OCI-LY3 (cell line): ENCODE data around the gene OR5H1.

ENCODE experiments used
- H2AFZ ChIP-seq: fragments of 200-600, 300-600 bp; shearing (Covaris generic); 2 replicates; pipeline ENCODE4 v1.6.0; 2014; ENCODE audit warnings: antibody characterized with exemption, low read depth, low read length
- H3K27ac ChIP-seq: fragments of 200-600, 300-600 bp; sonication (generic); 2 replicates; pipeline ENCODE4 v1.5.1; 2014; ENCODE audit warnings: mild to moderate bottlenecking, low read length, moderate library complexity, mixed read lengths
- H3K27me3 ChIP-seq: fragments of 200-600, 300-600 bp; sonication (generic); 2 replicates; pipeline ENCODE4 v1.6.1; 2014; ENCODE audit warnings: low read depth, low read length, mixed read lengths
- H3K36me3 ChIP-seq: fragments of 200-600, 300-600 bp; sonication (generic); replicated peaks from 2 replicates; pipeline ENCODE3; 2014; ENCODE audit warnings: low read depth, low read length, mixed read lengths
- H3K4me1 ChIP-seq: fragments of 300-600, 200-600 bp; sonication (generic); 2 replicates; pipeline ENCODE4 v1.6.1; 2014; ENCODE audit warnings: low read length, mixed read lengths
- H3K4me2 ChIP-seq: fragments of 200-600, 300-600 bp; sonication (generic); 2 replicates; pipeline ENCODE4 v1.6.1; 2014; ENCODE audit warnings: low read length, mixed read lengths
- H3K4me3 ChIP-seq: fragments of 300-600, 200-600 bp; sonication (generic); 2 replicates; pipeline ENCODE4 v1.5.1; 2014; ENCODE audit warnings: antibody characterized with exemption, mild to moderate bottlenecking, low read length, moderate library complexity
- H3K79me2 ChIP-seq: fragments of 300-600, 200-600 bp; shearing (Covaris generic); 2 replicates; pipeline ENCODE4 v1.6.1; 2014; ENCODE audit warnings: mild to moderate bottlenecking, low read length, mixed read lengths
- H3K9ac ChIP-seq: fragments of 300-600, 200-600 bp; shearing (Covaris generic); 2 replicates; pipeline ENCODE4 v1.6.0; 2014; ENCODE audit warnings: mild to moderate bottlenecking, low read length, moderate library complexity
- H3K9me3 ChIP-seq: fragments of 200-600, 300-600 bp; shearing (Covaris generic); 2 replicates; pipeline ENCODE4 v1.6.1; 2014; ENCODE audit warnings: low read length, mixed read lengths; ENCODE audit not compliant: insufficient read depth
- H4K20me1 ChIP-seq: fragments of 200-600, 300-600 bp; sonication (generic); 2 replicates; pipeline ENCODE4 v1.6.1; 2016; ENCODE audit warnings: low read length, mixed read lengths; ENCODE audit not compliant: insufficient read depth
- CTCF ChIP-seq: fragments of 200-600, 300-600 bp; sonication (generic); IDR thresholded peaks from 2 replicates; pipeline ENCODE4 v1.5.1; 2014; ENCODE audit warnings: antibody characterized with exemption, low read length, low read depth
- EZH2phosphoT487 ChIP-seq: fragments of 200-600 bp; shearing (Covaris generic); IDR thresholded peaks from 2 replicates; pipeline ENCODE4 v1.6.1; 2018; ENCODE audit warnings: antibody characterized with exemption, mixed run types, low read depth

The OR5H1 gene

GRCh38 chr3:98130421-98130820 lies at the start of gene OR5H1:
Gene OR5H1, plus strand, starts transcription at chr3:98130721. Its CDS starts 1,977 bp downstream, at chr3:98132698.
- no peaks in the 10 kb centered on the region for H3K27me3 ChIP-seq
- H3K27ac ChIP-seq: no peak within 1 kb of the TSS
- H3K4me2 ChIP-seq: no peak within 1 kb of the TSS
- H2AFZ ChIP-seq: no peak within 1 kb of the TSS
- H3K79me2 ChIP-seq: no peaks in the 10 kb centered on the region
- TF ChIP-seq EZH2phosphoT487 (no peak), CTCF (no peak)
- no peak within 1 kb of the TSS for H3K9ac ChIP-seq
- no peaks in the 10 kb centered on the region for H4K20me1 ChIP-seq
- H3K4me1 ChIP-seq: peaks cover 18% of the 10 kb centered on the region
- no peak within 1 kb of the TSS for H3K4me3 ChIP-seq
- H3K36me3 ChIP-seq: no peaks in the 10 kb centered on the region
- H3K9me3 ChIP-seq: no peaks in the 10 kb centered on the region

GRCh38 chr3:98086873-98087272 lies 43.6 kb upstream of the OR5H1 start, which contains the start of gene OR5AC2:
Gene OR5AC2, plus strand, starts transcription at chr3:98087173. Its CDS starts 0 bp downstream, at chr3:98087173.
- TF ChIP-seq EZH2phosphoT487: no peak
- no peak for TF ChIP-seq CTCF
- Histone ChIP-seq H3K4me2 (no peak within 1 kb of the TSS), H3K27me3 (no peaks in the 10 kb centered on the region), H4K20me1 (no peaks in the 10 kb centered on the region), H2AFZ (no peak within 1 kb of the TSS), H3K36me3 (no peaks in the 10 kb centered on the region), H3K9me3 (no peaks in the 10 kb centered on the region), H3K4me3 (no peak within 1 kb of the TSS), H3K79me2 (no peaks in the 10 kb centered on the region), H3K4me1 (no peaks in the 10 kb centered on the region), H3K27ac (no peak within 1 kb of the TSS), H3K9ac (no peak within 1 kb of the TSS)

- no peaks in the 10 kb centered on the region for H3K36me3 ChIP-seq
- no peak overlapping the region for H3K4me3 ChIP-seq
- H3K27ac ChIP-seq: no peak overlapping the region
- no peaks in the 10 kb centered on the region for H4K20me1 ChIP-seq
- H3K4me2 ChIP-seq: no peak overlapping the region
- H2AFZ ChIP-seq: no peak overlapping the region
- H3K27me3 ChIP-seq: no peaks in the 10 kb centered on the region
- no peaks in the 10 kb centered on the region for H3K9me3 ChIP-seq
- no peaks in the 10 kb centered on the region for H3K79me2 ChIP-seq
- TF ChIP-seq CTCF: no peak
- no peak for TF ChIP-seq EZH2phosphoT487
- no peak overlapping the region for H3K9ac ChIP-seq
- H3K4me1 ChIP-seq: no peaks in the 10 kb centered on the region
These were observed 34.6 kb upstream of the OR5H1 start for GRCh38 chr3:98095882-98096281.

GRCh38 chr3:98099848-98100247 lies 30.7 kb upstream of the OR5H1 start:
- TF ChIP-seq EZH2phosphoT487 (no peak), CTCF (no peak)
- no peak overlapping the region for H2AFZ ChIP-seq
- no peak overlapping the region for H3K27ac ChIP-seq
- no peaks in the 10 kb centered on the region for H3K27me3 ChIP-seq
- no peak overlapping the region for H3K4me3 ChIP-seq
- no peaks in the 10 kb centered on the region for H4K20me1 ChIP-seq
- no peaks in the 10 kb centered on the region for H3K79me2 ChIP-seq
- no peak overlapping the region for H3K4me2 ChIP-seq
- H3K9ac ChIP-seq: no peak overlapping the region
- H3K4me1 ChIP-seq: no peaks in the 10 kb centered on the region
- H3K36me3 ChIP-seq: no peaks in the 10 kb centered on the region
- H3K9me3 ChIP-seq: no peaks in the 10 kb centered on the region
